ENCODE measurements around the gene EPHB1.

- TF ChIP-seq CTCF (IDR thresholded peaks at IDR 0.05) (no peak), POLR2A (IDR thresholded peaks at IDR 0.05) (no peak)
Measured at GRCh38 chr3:134798681-134799311, 3.7 kb downstream of the EPHB1 start.

Data from esophagus squamous epithelium (tissue), 4 donors.